IMR-90 (cell line): Measurements from ENCODE around the gene ZNF608. TPM values are rescaled to one million over a fixed set of nuclear protein-coding genes. Genes with fewer than 3 reads are reported as not detected.

Experiments
- ATAC-seq: fragments of 200-7000 bp; cut with Tn5 transposase; 2 replicates; pipeline ENCODE4 v1.9.1; 2020; ENCODE audit warnings: low read depth, mild to moderate bottlenecking, moderate library complexity
- BruUV-seq: library from RNA; stranded (reverse); fragments of 400-500 nt; replicated peaks from 2 replicates; lab custom pipeline; 2021; lab: Mats Ljungman, UMichigan
- CTCF ChIA-PET: fragments of 300-600 bp; formaldehyde crosslinking; extraction: SDS; loops from one replicate; lab custom pipeline; 2021; ENCODE audit warnings: antibody characterized with exemption; lab: Yijun Ruan, JAX
- POLR2A ChIA-PET: fragments of 300-600 bp; sonication (Branson Sonifier 250); formaldehyde crosslinking; loops from one replicate; lab custom pipeline; 2022; ENCODE audit warnings: antibody characterized with exemption; ENCODE audit not compliant: unreplicated experiment; lab: Charles Lee
- DNase-seq: peaks from one replicate; pipeline ENCODE4 v3.0.0; 2013
- H2AFZ ChIP-seq: replicated peaks from 2 replicates; pipeline ENCODE3; 2013; ENCODE audit warnings: low read length, mild to moderate bottlenecking; ENCODE audit not compliant: poor library complexity
- H2AK5ac ChIP-seq: 2 replicates; pipeline ENCODE4 v1.6.1; 2013; ENCODE audit warnings: low read depth, low read length, inconsistent platforms
- H2AK9ac ChIP-seq: replicated peaks from 2 replicates; pipeline ENCODE3; 2013; ENCODE audit warnings: mild to moderate bottlenecking, low read depth, low read length, moderate library complexity; ENCODE audit not compliant: poor library complexity
- H2BK120ac ChIP-seq: 2 replicates; pipeline ENCODE4 v1.6.1; 2013; ENCODE audit warnings: low read depth, low read length, inconsistent platforms
- H2BK15ac ChIP-seq: 3 replicates; pipeline ENCODE4 v1.6.1; 2013; ENCODE audit warnings: low read depth, low read length, inconsistent platforms
- H2BK20ac ChIP-seq: 2 replicates; pipeline ENCODE4 v1.6.1; 2013; ENCODE audit warnings: low read depth, mild to moderate bottlenecking, inconsistent platforms, low read length, moderate library complexity
- H2BK5ac ChIP-seq: 2 replicates; pipeline ENCODE4 v1.6.1; 2013; ENCODE audit warnings: mild to moderate bottlenecking, low read depth, low read length, inconsistent platforms; ENCODE audit not compliant: poor library complexity, severe bottlenecking
- H3K14ac ChIP-seq: replicated peaks from 2 replicates; pipeline ENCODE4 v1.6.1; 2013; ENCODE audit warnings: low read depth, low read length, inconsistent platforms
- H3K18ac ChIP-seq: 2 replicates; pipeline ENCODE4 v1.6.1; 2013; ENCODE audit warnings: low read depth, low read length, control low read depth
- H3K23ac ChIP-seq: 2 replicates; pipeline ENCODE4 v1.6.1; 2013; ENCODE audit warnings: low read depth, low read length, inconsistent platforms
- H3K27ac ChIP-seq: 2 replicates; pipeline ENCODE4 v1.5.1; 2013; ENCODE audit warnings: mild to moderate bottlenecking, control low read depth, low read length; ENCODE audit not compliant: insufficient read depth
- H3K27me3 ChIP-seq: 2 replicates; pipeline ENCODE4 v1.6.1; 2013; ENCODE audit warnings: low read length; ENCODE audit not compliant: control insufficient read depth, insufficient read depth
- H3K36me3 ChIP-seq: 2 replicates; pipeline ENCODE4 v1.6.1; 2013; ENCODE audit warnings: low read length, mixed read lengths; ENCODE audit not compliant: control insufficient read depth, insufficient read depth
- H3K4ac ChIP-seq: 2 replicates; pipeline ENCODE4 v1.6.1; 2013; ENCODE audit warnings: low read depth, low read length, inconsistent platforms
- H3K4me1 ChIP-seq: 2 replicates; pipeline ENCODE4 v1.6.1; 2013; ENCODE audit warnings: low read length, mixed read lengths; ENCODE audit not compliant: control insufficient read depth, insufficient read depth
- H3K4me2 ChIP-seq: 2 replicates; pipeline ENCODE4 v1.6.1; 2013; ENCODE audit warnings: low read depth, mild to moderate bottlenecking, control low read depth, low read length, moderate library complexity
- H3K4me3 ChIP-seq: 2 replicates; pipeline ENCODE4 v1.5.1; 2013; ENCODE audit warnings: low read depth, mild to moderate bottlenecking, control low read depth, low read length, moderate library complexity; ENCODE audit not compliant: insufficient read depth
- H3K56ac ChIP-seq: 2 replicates; pipeline ENCODE4 v1.6.1; 2013; ENCODE audit warnings: low read length, inconsistent platforms; ENCODE audit not compliant: insufficient read depth; ENCODE audit errors: extremely low read depth
- H3K79me1 ChIP-seq, 2 experiments: 2 replicates each; pipeline ENCODE4 v1.6.1; 2013; ENCODE audit warnings: low read length in 2 of 2, inconsistent platforms in 1 of 2, low read depth in 1 of 2
- H3K9ac ChIP-seq: 2 replicates; pipeline ENCODE4 v1.6.1; 2013; ENCODE audit warnings: low read depth, low read length, control low read depth
- H3K9me1 ChIP-seq: 2 replicates; pipeline ENCODE4 v1.6.1; 2013; ENCODE audit warnings: low read length, inconsistent platforms; ENCODE audit not compliant: insufficient read depth
- H3K9me3 ChIP-seq: 2 replicates; pipeline ENCODE4 v1.6.1; 2013; ENCODE audit warnings: low read length; ENCODE audit not compliant: control insufficient read depth, insufficient read depth
- H4K20me1 ChIP-seq: 2 replicates; pipeline ENCODE4 v1.6.1; 2013; ENCODE audit warnings: low read length, inconsistent platforms; ENCODE audit not compliant: insufficient read depth
- H4K5ac ChIP-seq: 2 replicates; pipeline ENCODE4 v1.6.1; 2013; ENCODE audit warnings: mild to moderate bottlenecking, low read depth, low read length, control low read depth
- H4K8ac ChIP-seq, 2 experiments: 2 replicates each; pipeline ENCODE4 v1.6.1; 2013; ENCODE audit warnings: low read depth in 2 of 2, low read length in 2 of 2, control low read depth in 1 of 2, inconsistent platforms in 1 of 2
- H4K91ac ChIP-seq: 2 replicates; pipeline ENCODE4 v1.6.1; 2013; ENCODE audit warnings: low read depth, low read length, inconsistent platforms; ENCODE audit not compliant: insufficient read depth
- BHLHE40 ChIP-seq: fragments of 150-350 bp; IDR thresholded peaks from 2 replicates; pipeline ENCODE4 v1.6.1; 2016; ENCODE audit warnings: mild to moderate bottlenecking, low read depth, low read length
- CEBPB ChIP-seq: IDR thresholded peaks from 2 replicates; pipeline ENCODE4 v1.6.1; 2012; ENCODE audit warnings: low read depth, low read length, improper control_type of control experiment
- CHD1 ChIP-seq: IDR thresholded peaks from 2 replicates; pipeline ENCODE4 v1.6.1; 2012; ENCODE audit warnings: low read depth, low read length, improper control_type of control experiment
- CTCF ChIP-seq: conservative IDR thresholded peaks from 2 replicates; pipeline ENCODE4 v1.5.1; 2012; ENCODE audit warnings: mild to moderate bottlenecking, low read depth, low read length, improper control_type of control experiment
- MAFK ChIP-seq: IDR thresholded peaks from 2 replicates; pipeline ENCODE4 v1.6.1; 2012; ENCODE audit warnings: low read depth, low read length, improper control_type of control experiment
- MAZ ChIP-seq: IDR thresholded peaks from 2 replicates; pipeline ENCODE4 v1.6.1; 2012; ENCODE audit warnings: low read depth, mild to moderate bottlenecking, low read length, improper control_type of control experiment, moderate library complexity, borderline replicate concordance
- MXI1 ChIP-seq: IDR thresholded peaks from 2 replicates; pipeline ENCODE4 v1.6.1; 2012; ENCODE audit warnings: low read depth, mild to moderate bottlenecking, low read length, moderate library complexity, borderline replicate concordance
- NFE2L2 ChIP-seq: fragments of 150-350 bp; IDR thresholded peaks from 2 replicates; pipeline ENCODE4 v1.6.1; 2016; ENCODE audit warnings: low read depth, mild to moderate bottlenecking, low read length
- POLR2A ChIP-seq: IDR thresholded peaks from 2 replicates; pipeline ENCODE4 v1.6.1; 2012; ENCODE audit warnings: mild to moderate bottlenecking, low read depth, low read length
- RAD21 ChIP-seq: IDR thresholded peaks from 2 replicates; pipeline ENCODE4 v1.6.1; 2012; ENCODE audit warnings: low read length, improper control_type of control experiment
- WGBS, 2 experiments: methylation state at CpG; one replicate each; pipeline versions ENCODE4 v1.1.5 to v1.1.7; 2013; ENCODE audit warnings: missing lambda C conversion rate in 2 of 2; ENCODE audit not compliant: insufficient read length in 1 of 2; ENCODE audit errors: extremely low coverage in 2 of 2; 5-methylcytosine and 5-hydroxymethylcytosine counted together
- dilution Hi-C: fragments of 300-500 bp; cut with HindIII; formaldehyde crosslinking; loops from one replicate; pipeline ENCODE4 v1.14.3; 2018; ENCODE audit warnings: low sequenced_read_pairs; ENCODE audit not compliant: unreplicated experiment
- in situ Hi-C: fragments of 300-500 bp; cut with MboI; formaldehyde crosslinking; loops from 3 replicates; pipeline ENCODE4 v1.14.3; 2019; ENCODE audit warnings: low sequenced_read_pairs, inconsistent platforms, mixed read lengths
- intact Hi-C: fragments of 100-400 bp; cut with micrococcal nuclease; formaldehyde crosslinking; loops from 2 replicates; pipeline ENCODE4 v1.10.0; 2022
- polyA plus RNA-seq, 3 experiments: library from polyadenylated mRNA; depleted of rRNA; stranded (reverse); fragments of >200 nt; gene quantifications; 2 replicates each; pipeline ENCODE4 v1.2.3, GENCODE V29; 2012; ENCODE audit warnings: low replicate concordance in 1 of 3
- total RNA-seq: library from RNA; depleted of rRNA; stranded (reverse); fragments of >200 nt; gene quantifications from 2 replicates; pipeline ENCODE4 v1.2.3, GENCODE V29; 2012
- TF ChIP-seq, protein P1 (sequence below): fragments of 150-350 bp; IDR thresholded peaks from 2 replicates; pipeline ENCODE4 v1.6.1; 2017; ENCODE audit warnings: mild to moderate bottlenecking, antibody characterized with exemption, low read length, low read depth
- TF ChIP-seq, protein P2 (sequence below): fragments of 150-350 bp; IDR thresholded peaks from 2 replicates; pipeline ENCODE4 v1.6.1; 2016; ENCODE audit warnings: low read depth, mild to moderate bottlenecking, low read length, moderate library complexity, borderline replicate concordance

Gene ZNF608
- total and polyA plus RNA-seq, 2 of the 4 experiments (the other 2 are of a cell fraction) = 9.8 to 15.1 TPM

- Histone ChIP-seq H3K23ac (peak overlapping the region; percentile 93), H2AFZ (no peak overlapping the region), H3K79me1 (peaks cover 13 to 35% of the 10 kb centered on the region in 2 experiments; a peak in 3 of 4 replicates), H3K9me1 (no peaks in the 10 kb centered on the region), H3K4me2 (peak overlapping the region; percentile 79), H3K56ac (peak overlapping the region; percentile 97; the same call in 1 of the 2 replicates), H2BK20ac (peak overlapping the region; percentile 87), H3K14ac (peak overlapping the region; percentile 90), H3K18ac (peak overlapping the region; percentile 63), H4K8ac (peak overlapping the region; percentile 26 to 82; a peak in 3 of 4 replicates), H3K27ac (peak overlapping the region; percentile 81; the same call in 1 of the 2 replicates), H3K4me3 (peak overlapping the region; percentile 67), H2BK15ac (peak overlapping the region; percentile 51; the same call in 1 of the 3 replicates), H3K9me3 (no peaks in the 10 kb centered on the region), H4K91ac (peak overlapping the region; percentile 80; the same call in 1 of the 2 replicates), H3K4me1 (peaks cover 3% of the 10 kb centered on the region), H3K27me3 (no peaks in the 10 kb centered on the region), H3K4ac (peak overlapping the region; percentile 83), H3K36me3 (peaks cover 2% of the 10 kb centered on the region; the same call in 1 of the 2 replicates), H2BK120ac (peak overlapping the region; percentile 90), H3K9ac (peak overlapping the region; percentile 95), H2AK5ac (peak overlapping the region; percentile 9; the same call in 1 of the 2 replicates), H2BK5ac (peak overlapping the region; percentile 96), H4K5ac (peak overlapping the region; percentile 65), H2AK9ac (no peak overlapping the region), H4K20me1 (peaks cover 6% of the 10 kb centered on the region; the same call in 1 of the 2 replicates)
- ATAC-seq (no peak), DNase-seq (no peak)
- no TSS peak for BruUV-seq
- intact Hi-C loops (loop anchor here (1.0 to 10.0 kb wide), 10 partner anchors 89 to 807 kb away; no protein-coding TSS in a partner anchor), dilution Hi-C loops (no loop called here), in situ Hi-C loops (loop anchor here (10.0 kb wide), 3 partner anchors 290 to 740 kb away; no protein-coding TSS in a partner anchor)
- ChIA-PET CTCF (interaction anchor here (0.9 kb wide), 1 partner anchor 311 kb away, joined by 3 read pairs; no protein-coding TSS in a partner anchor), POLR2A (interaction anchor here (0.7 to 0.9 kb wide), 2 partner anchors 94 to 280 kb away, joined by 3 read pairs; no protein-coding TSS in a partner anchor)
- no CpG with 5 or more reads among the region's 8 CpGs for WGBS, 2 experiments
- no peak for TF ChIP-seq MXI1
- TF ChIP-seq, protein P1, sequence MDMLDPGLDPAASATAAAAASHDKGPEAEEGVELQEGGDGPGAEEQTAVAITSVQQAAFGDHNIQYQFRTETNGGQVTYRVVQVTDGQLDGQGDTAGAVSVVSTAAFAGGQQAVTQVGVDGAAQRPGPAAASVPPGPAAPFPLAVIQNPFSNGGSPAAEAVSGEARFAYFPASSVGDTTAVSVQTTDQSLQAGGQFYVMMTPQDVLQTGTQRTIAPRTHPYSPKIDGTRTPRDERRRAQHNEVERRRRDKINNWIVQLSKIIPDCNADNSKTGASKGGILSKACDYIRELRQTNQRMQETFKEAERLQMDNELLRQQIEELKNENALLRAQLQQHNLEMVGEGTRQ = no peak
- no peak for TF ChIP-seq MAZ
- no peak for TF ChIP-seq CHD1
- no peak for TF ChIP-seq CEBPB
- TF ChIP-seq CTCF = no peak
- no peak for TF ChIP-seq POLR2A
- no peak for TF ChIP-seq BHLHE40
- TF ChIP-seq NFE2L2 = no peak
- TF ChIP-seq MAFK = no peak
- TF ChIP-seq, protein P2, sequence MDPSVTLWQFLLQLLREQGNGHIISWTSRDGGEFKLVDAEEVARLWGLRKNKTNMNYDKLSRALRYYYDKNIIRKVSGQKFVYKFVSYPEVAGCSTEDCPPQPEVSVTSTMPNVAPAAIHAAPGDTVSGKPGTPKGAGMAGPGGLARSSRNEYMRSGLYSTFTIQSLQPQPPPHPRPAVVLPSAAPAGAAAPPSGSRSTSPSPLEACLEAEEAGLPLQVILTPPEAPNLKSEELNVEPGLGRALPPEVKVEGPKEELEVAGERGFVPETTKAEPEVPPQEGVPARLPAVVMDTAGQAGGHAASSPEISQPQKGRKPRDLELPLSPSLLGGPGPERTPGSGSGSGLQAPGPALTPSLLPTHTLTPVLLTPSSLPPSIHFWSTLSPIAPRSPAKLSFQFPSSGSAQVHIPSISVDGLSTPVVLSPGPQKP = no peak
- TF ChIP-seq RAD21 = no peak
These were observed 1.2 kb downstream of the ZNF608 start for GRCh38 chr5:124745007-124745927.
